Karpas-422 (cell line): ENCODE measurements around the gene SLC44A5. TPM values are rescaled to one million over a fixed set of nuclear protein-coding genes. Genes with fewer than 3 reads are reported as not detected.
"Not testable (repeated sequence)": the region's sequence is repeated elsewhere in the genome, so short reads cannot be mapped to it uniquely, and the experiment has no call there.

Experiments used
- DNase-seq: peaks from one replicate; pipeline ENCODE4 v3.0.0-alpha.2; 2015
- H2AFZ ChIP-seq: fragments of 200-600 bp; sonication (generic); 2 replicates; pipeline ENCODE4 v1.6.1; 2014; ENCODE audit warnings: antibody characterized with exemption, low read length, mixed read lengths
- H3K27ac ChIP-seq: fragments of 200-600 bp; sonication (generic); 2 replicates; pipeline ENCODE4 v1.5.1; 2014; ENCODE audit warnings: mild to moderate bottlenecking, low read length, moderate library complexity
- H3K27me3 ChIP-seq: fragments of 200-600 bp; sonication (generic); 2 replicates; pipeline ENCODE4 v1.6.1; 2014; ENCODE audit warnings: low read length, mixed read lengths
- H3K36me3 ChIP-seq: fragments of 200-600 bp; sonication (generic); 2 replicates; pipeline ENCODE4 v1.6.1; 2014; ENCODE audit warnings: low read length, mixed read lengths; ENCODE audit not compliant: insufficient read depth
- H3K4me1 ChIP-seq: fragments of 200-600 bp; sonication (generic); 2 replicates; pipeline ENCODE4 v1.6.1; 2014; ENCODE audit warnings: mild to moderate bottlenecking, low read length, mixed read lengths
- H3K4me2 ChIP-seq: fragments of 200-600 bp; sonication (generic); 2 replicates; pipeline ENCODE4 v1.6.1; 2014; ENCODE audit warnings: low read length, low read depth, mild to moderate bottlenecking; ENCODE audit not compliant: poor library complexity, severe bottlenecking
- H3K4me3 ChIP-seq: fragments of 200-600 bp; sonication (generic); 2 replicates; pipeline ENCODE4 v1.5.1; 2014; ENCODE audit warnings: mild to moderate bottlenecking, antibody characterized with exemption, low read length, mixed read lengths
- H3K79me2 ChIP-seq: fragments of 200-600 bp; sonication (generic); 2 replicates; pipeline ENCODE4 v1.6.1; 2014; ENCODE audit warnings: mild to moderate bottlenecking, low read length, mixed read lengths
- H3K9ac ChIP-seq: fragments of 200-600 bp; sonication (generic); 2 replicates; pipeline ENCODE4 v1.6.0; 2014; ENCODE audit warnings: low read length
- H3K9me2 ChIP-seq: fragments of 200-600 bp; sonication (generic), shearing (Covaris generic); replicated peaks from 2 replicates; pipeline ENCODE4 v1.6.0; 2014; ENCODE audit warnings: mild to moderate bottlenecking, low read length, moderate library complexity; ENCODE audit not compliant: insufficient read depth
- H3K9me3 ChIP-seq: fragments of 300-700, 200-600 bp; sonication (generic); 2 replicates; pipeline ENCODE4 v1.6.1; 2014; ENCODE audit warnings: low read length, mixed read lengths
- H4K20me1 ChIP-seq: fragments of 200-600 bp; sonication (generic); 2 replicates; pipeline ENCODE4 v1.6.1; 2014; ENCODE audit warnings: mild to moderate bottlenecking, antibody characterized with exemption, low read length, low read depth; ENCODE audit not compliant: insufficient read depth
- total RNA-seq: library from RNA; depleted of rRNA; stranded (reverse); fragments of >200 nt; shearing (Covaris generic); gene quantifications from 2 replicates; pipeline ENCODE4 v1.2.3, GENCODE V29; 2014; ENCODE audit warnings: low replicate concordance

Gene SLC44A5
- total RNA-seq, 1 experiment from 2014 or later = not detected

DNA sequence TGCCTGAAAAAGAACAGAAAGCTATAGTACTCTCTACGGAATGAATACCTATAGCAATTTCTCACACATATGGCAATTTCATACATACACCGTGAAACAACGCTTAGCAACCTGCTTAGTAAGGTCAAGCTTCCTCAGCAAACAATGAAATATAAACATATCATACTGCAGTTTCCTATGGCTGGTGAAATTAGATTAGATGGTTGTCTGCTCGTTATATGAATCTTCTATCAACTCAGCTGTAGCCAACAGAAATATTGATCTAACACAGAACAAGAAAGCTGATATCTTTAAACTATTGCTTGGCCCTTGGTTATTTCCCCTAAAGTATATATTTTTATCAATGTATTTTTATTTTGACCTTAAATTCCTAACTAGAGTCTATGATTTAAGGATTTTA, 187.8 kb downstream of the SLC44A5 start:
- no peaks in the 10 kb centered on the region for H3K27me3 ChIP-seq
- no peaks in the 10 kb centered on the region for H3K9me3 ChIP-seq
- H3K4me2 ChIP-seq = no peak overlapping the region
- no peaks in the 10 kb centered on the region for H3K9me2 ChIP-seq
- H3K4me1 ChIP-seq = no peaks in the 10 kb centered on the region
- no peaks in the 10 kb centered on the region for H3K79me2 ChIP-seq
- DNase-seq = no peak
- no peak overlapping the region for H3K27ac ChIP-seq
- H4K20me1 ChIP-seq = no peaks in the 10 kb centered on the region
- no peak overlapping the region for H3K9ac ChIP-seq
- no peaks in the 10 kb centered on the region for H3K36me3 ChIP-seq
- H2AFZ ChIP-seq = no peak overlapping the region
- H3K4me3 ChIP-seq = no peak overlapping the region

DNA sequence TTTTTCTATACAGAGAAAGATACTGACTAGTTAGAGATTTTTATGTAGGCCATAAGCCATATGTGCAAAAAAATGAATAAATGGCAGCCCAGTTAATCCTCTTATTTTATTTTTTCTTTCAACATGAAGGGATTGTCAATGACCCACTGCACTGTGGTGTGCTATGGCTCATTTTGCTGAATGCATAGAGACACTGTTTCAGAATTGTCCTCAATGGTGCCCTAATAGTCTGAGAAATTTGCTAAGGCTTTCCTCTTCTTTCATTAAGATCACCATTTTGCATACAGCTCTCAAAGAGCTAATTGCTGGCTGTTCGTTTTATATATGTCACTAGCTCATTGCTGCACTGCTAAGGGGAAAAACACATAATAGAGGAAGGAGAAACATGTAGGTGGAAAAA, 189.5 kb downstream of the SLC44A5 start:
- H3K4me1 ChIP-seq = no peaks in the 10 kb centered on the region
- DNase-seq = no peak
- no peaks in the 10 kb centered on the region for H3K36me3 ChIP-seq
- H4K20me1 ChIP-seq = no peaks in the 10 kb centered on the region
- H3K79me2 ChIP-seq = no peaks in the 10 kb centered on the region
- H3K27ac ChIP-seq = no peak overlapping the region
- H3K4me3 ChIP-seq = no peak overlapping the region
- H3K9me2 ChIP-seq = no peaks in the 10 kb centered on the region
- H3K4me2 ChIP-seq = no peak overlapping the region
- H3K9ac ChIP-seq = no peak overlapping the region
- H3K9me3 ChIP-seq = no peaks in the 10 kb centered on the region
- no peaks in the 10 kb centered on the region for H3K27me3 ChIP-seq
- no peak overlapping the region for H2AFZ ChIP-seq

DNA sequence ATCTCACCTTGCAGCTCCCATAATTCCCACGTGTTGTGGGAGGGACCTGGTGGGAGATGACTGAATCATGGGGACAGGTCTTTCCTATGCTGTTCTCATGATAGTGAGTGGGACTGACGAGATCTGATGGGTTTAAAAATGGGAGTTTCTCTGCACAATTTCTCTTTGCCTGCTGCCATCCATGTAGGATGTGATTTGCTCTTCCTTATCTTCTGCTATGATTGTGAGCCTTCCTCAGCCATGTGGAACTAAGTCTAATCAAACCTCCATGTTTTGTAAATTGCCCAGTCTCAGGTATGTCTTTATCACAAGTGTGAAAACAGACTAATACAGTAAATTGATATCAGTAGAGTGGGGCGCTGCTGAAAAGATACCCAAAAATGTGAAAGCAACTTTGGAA, 195.7 kb downstream of the SLC44A5 start:
- DNase-seq = no peak
- H3K27ac ChIP-seq = no peak overlapping the region
- no peak overlapping the region for H3K9ac ChIP-seq
- no peaks in the 10 kb centered on the region for H3K27me3 ChIP-seq
- no peaks in the 10 kb centered on the region for H3K9me2 ChIP-seq
- H3K36me3 ChIP-seq = no peaks in the 10 kb centered on the region
- no peaks in the 10 kb centered on the region for H4K20me1 ChIP-seq
- no peaks in the 10 kb centered on the region for H3K79me2 ChIP-seq
- no peaks in the 10 kb centered on the region for H3K4me1 ChIP-seq
- no peak overlapping the region for H3K4me3 ChIP-seq
- H3K9me3 ChIP-seq = no peaks in the 10 kb centered on the region
- H2AFZ ChIP-seq = no peak overlapping the region
- H3K4me2 ChIP-seq = no peak overlapping the region

DNA sequence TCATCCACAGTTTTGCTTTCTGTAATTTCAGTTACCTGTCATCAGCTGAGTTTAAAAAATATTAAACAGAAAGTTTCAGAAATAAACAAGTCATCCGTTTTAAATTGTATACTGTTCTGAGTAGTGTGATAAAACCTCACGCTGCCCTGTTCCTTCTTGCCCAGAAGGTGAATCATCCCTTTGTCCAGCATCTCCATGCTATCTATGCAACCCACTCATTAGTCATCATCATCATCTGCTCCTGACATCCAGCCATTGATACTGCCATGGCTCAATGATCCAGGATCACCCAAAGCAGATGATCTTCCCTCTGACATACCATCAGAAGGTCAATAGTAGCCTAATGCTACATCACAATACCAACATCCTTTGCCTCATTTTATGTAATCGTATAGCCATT, 198.3 kb downstream of the SLC44A5 start:
- H3K27ac ChIP-seq = no peak overlapping the region
- no peaks in the 10 kb centered on the region for H3K36me3 ChIP-seq
- no peak overlapping the region for H3K4me3 ChIP-seq
- DNase-seq = no peak
- H3K4me2 ChIP-seq = no peak overlapping the region
- no peak overlapping the region for H3K9ac ChIP-seq
- no peaks in the 10 kb centered on the region for H4K20me1 ChIP-seq
- H3K27me3 ChIP-seq = no peaks in the 10 kb centered on the region
- no peaks in the 10 kb centered on the region for H3K4me1 ChIP-seq
- H3K9me2 ChIP-seq = no peaks in the 10 kb centered on the region
- H3K9me3 ChIP-seq = no peaks in the 10 kb centered on the region
- H2AFZ ChIP-seq = no peak overlapping the region
- no peaks in the 10 kb centered on the region for H3K79me2 ChIP-seq

DNA sequence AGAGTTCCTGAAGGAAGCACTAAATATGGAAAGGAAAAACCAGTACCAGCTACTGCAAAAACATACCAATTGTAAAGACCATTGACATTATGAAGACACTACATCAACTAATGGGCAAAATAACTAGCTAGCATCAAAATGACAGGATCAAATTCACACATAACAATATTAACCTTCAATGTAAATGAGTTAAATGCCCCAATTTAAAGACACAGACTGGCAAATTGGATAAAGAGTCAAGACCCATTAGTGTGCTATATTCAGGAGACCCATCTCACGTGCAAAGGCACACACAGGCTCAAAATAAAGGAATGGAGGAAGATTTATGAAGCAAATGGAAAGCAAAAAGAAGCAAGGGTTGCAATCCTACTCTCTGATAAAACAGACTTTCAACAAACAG, 206.2 kb downstream of the SLC44A5 start:
- not testable (repeated sequence) for H3K79me2 ChIP-seq, H3K9me3 ChIP-seq, H3K4me1 ChIP-seq, H3K9ac ChIP-seq, H3K36me3 ChIP-seq, H3K27ac ChIP-seq, H3K9me2 ChIP-seq, H4K20me1 ChIP-seq, H3K27me3 ChIP-seq, DNase-seq, H3K4me2 ChIP-seq, H3K4me3 ChIP-seq, H2AFZ ChIP-seq

GRCh38 chr1:75403147-75403646, 207.7 kb downstream of the SLC44A5 start:
- H3K9me3 ChIP-seq, H3K9me2 ChIP-seq, H2AFZ ChIP-seq, H3K4me2 ChIP-seq, H3K4me3 ChIP-seq, H3K27ac ChIP-seq, H3K79me2 ChIP-seq, DNase-seq, H3K9ac ChIP-seq, H3K36me3 ChIP-seq, H3K27me3 ChIP-seq, H3K4me1 ChIP-seq, H4K20me1 ChIP-seq: not testable (repeated sequence)

DNA sequence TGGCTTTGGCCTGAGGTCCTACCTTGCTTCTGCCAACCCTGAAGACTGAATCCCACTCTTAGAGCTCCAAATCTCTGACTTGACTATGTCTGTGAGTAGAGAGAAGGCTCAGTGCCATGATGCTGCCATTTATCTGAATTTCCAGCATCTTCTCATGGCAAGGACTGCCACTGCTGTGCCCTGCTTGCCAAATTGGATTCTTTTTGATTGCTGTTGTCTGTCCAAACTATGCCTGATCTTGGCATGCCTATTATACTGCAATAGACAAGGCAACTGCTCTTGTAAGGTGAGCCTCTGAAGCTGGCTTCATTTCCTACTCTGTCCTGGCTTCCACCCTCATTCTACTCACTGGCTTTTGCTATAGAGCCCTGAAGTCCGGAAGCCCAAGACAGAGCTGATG, 210.2 kb downstream of the SLC44A5 start:
- Histone ChIP-seq H4K20me1 (no peaks in the 10 kb centered on the region), H3K9me3 (no peaks in the 10 kb centered on the region), H3K36me3 (no peaks in the 10 kb centered on the region), H3K9ac (no peak overlapping the region), H3K9me2 (no peaks in the 10 kb centered on the region), H3K4me3 (no peak overlapping the region), H3K4me1 (no peaks in the 10 kb centered on the region), H3K27me3 (no peaks in the 10 kb centered on the region), H3K4me2 (no peak overlapping the region), H3K79me2 (no peaks in the 10 kb centered on the region), H3K27ac (no peak overlapping the region), H2AFZ (no peak overlapping the region)
- DNase-seq = no peak

DNA sequence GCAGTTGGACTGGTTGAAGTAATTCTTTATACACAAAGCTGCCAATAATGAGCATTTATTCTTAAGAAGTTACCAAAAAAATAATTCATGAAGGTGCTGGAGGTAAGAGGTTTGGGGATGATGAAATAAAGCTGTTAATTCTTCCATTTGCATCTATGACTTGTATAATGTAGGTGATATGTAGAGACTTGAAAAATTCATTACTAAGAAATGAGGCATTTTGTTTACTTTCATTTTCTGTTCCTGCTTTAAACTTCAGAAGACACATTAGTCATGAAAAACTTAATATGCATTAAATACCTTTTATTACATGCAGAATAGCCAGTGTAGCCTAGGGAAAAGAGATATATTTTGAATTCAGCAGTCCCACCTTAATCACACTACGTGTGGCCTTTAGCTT, 214.2 kb downstream of the SLC44A5 start:
- no peaks in the 10 kb centered on the region for H3K27me3 ChIP-seq

DNA sequence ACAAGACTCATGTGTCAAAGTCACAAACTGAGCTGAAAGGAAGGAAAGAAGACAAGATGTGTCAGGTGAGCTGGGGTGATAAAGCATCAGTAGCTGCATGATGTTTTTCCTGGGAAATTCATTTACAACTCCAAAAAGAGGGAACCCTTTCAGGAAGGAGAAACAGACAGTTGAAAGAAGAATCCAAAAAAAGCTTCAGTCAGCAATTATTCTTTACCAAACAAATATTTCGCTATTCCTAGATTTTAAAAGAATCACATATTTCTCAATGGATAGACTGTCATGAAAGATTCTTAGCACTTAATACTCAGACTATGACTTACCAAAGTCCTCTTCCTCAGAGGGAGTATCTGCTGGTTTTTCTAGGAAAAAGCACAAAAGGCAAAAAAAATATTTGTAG, 214.7 kb downstream of the SLC44A5 start:
- Histone ChIP-seq H3K4me2 (no peak overlapping the region), H3K36me3 (no peaks in the 10 kb centered on the region), H3K4me3 (no peak overlapping the region), H3K27me3 (no peaks in the 10 kb centered on the region), H4K20me1 (no peaks in the 10 kb centered on the region), H3K9me3 (no peaks in the 10 kb centered on the region), H3K79me2 (no peaks in the 10 kb centered on the region), H3K27ac (no peak overlapping the region), H2AFZ (no peak overlapping the region), H3K9ac (no peak overlapping the region), H3K9me2 (no peaks in the 10 kb centered on the region), H3K4me1 (no peaks in the 10 kb centered on the region)
- DNase-seq = no peak

More for the DNA sequence above, 214.2 kb downstream of the SLC44A5 start:
- Histone ChIP-seq H3K79me2 (no peaks in the 10 kb centered on the region), H3K4me3 (no peak overlapping the region), H4K20me1 (no peaks in the 10 kb centered on the region), H3K9me3 (no peaks in the 10 kb centered on the region), H3K9ac (no peak overlapping the region), H3K27ac (no peak overlapping the region), H3K9me2 (no peaks in the 10 kb centered on the region), H3K4me1 (no peaks in the 10 kb centered on the region), H3K36me3 (no peaks in the 10 kb centered on the region), H3K4me2 (no peak overlapping the region), H2AFZ (no peak overlapping the region)
- DNase-seq = no peak
